H9 (cell line): ENCODE measurements around the gene SIK2. TPM values are rescaled to one million over a fixed set of nuclear protein-coding genes. Genes with fewer than 3 reads are reported as not detected.

Source experiments
- DNase-seq: peaks from one replicate; pipeline ENCODE4 v3.0.0-alpha.2; 2017
- H2AFZ ChIP-seq: one replicate; pipeline ENCODE4 v1.6.1; 2013; ENCODE audit warnings: mild to moderate bottlenecking, low read length, control low read depth, moderate library complexity
- H2AK5ac ChIP-seq: 2 replicates; pipeline ENCODE4 v1.6.1; 2013; ENCODE audit warnings: low read length, control low read depth, mixed read lengths; ENCODE audit not compliant: insufficient read length
- H2BK120ac ChIP-seq: one replicate; pipeline ENCODE4 v1.6.1; 2013; ENCODE audit warnings: low read depth, mild to moderate bottlenecking, low read length, control low read depth, inconsistent platforms; ENCODE audit not compliant: poor library complexity, severe bottlenecking
- H2BK12ac ChIP-seq: 2 replicates; pipeline ENCODE4 v1.6.1; 2013; ENCODE audit warnings: low read length, control low read depth, mixed read lengths, low read depth; ENCODE audit not compliant: insufficient read length
- H2BK15ac ChIP-seq: 2 replicates; pipeline ENCODE4 v1.6.1; 2013; ENCODE audit warnings: low read depth, low read length, control low read depth
- H2BK20ac ChIP-seq: one replicate; pipeline ENCODE4 v1.6.1; 2013; ENCODE audit warnings: low read depth, mild to moderate bottlenecking, low read length, control low read depth, inconsistent platforms; ENCODE audit not compliant: poor library complexity, severe bottlenecking
- H2BK5ac ChIP-seq: 2 replicates; pipeline ENCODE4 v1.6.1; 2013; ENCODE audit warnings: low read length, control low read depth, mixed read lengths; ENCODE audit not compliant: insufficient read length
- H3K14ac ChIP-seq: 2 replicates; pipeline ENCODE4 v1.6.1; 2013; ENCODE audit warnings: low read length, control low read depth; ENCODE audit not compliant: insufficient read depth
- H3K18ac ChIP-seq: 2 replicates; pipeline ENCODE4 v1.6.1; 2013; ENCODE audit warnings: low read depth, mild to moderate bottlenecking, mixed read lengths, low read length, control low read depth; ENCODE audit not compliant: insufficient read length
- H3K23ac ChIP-seq: 2 replicates; pipeline ENCODE4 v1.6.1; 2013; ENCODE audit warnings: low read length, control low read depth, mixed read lengths, low read depth; ENCODE audit not compliant: insufficient read length
- H3K23me2 ChIP-seq: 2 replicates; pipeline ENCODE4 v1.6.1; 2013; ENCODE audit warnings: low read depth, mild to moderate bottlenecking, mixed read lengths, low read length, control low read depth; ENCODE audit not compliant: insufficient read length, poor library complexity, severe bottlenecking
- H3K27ac ChIP-seq: 2 replicates; pipeline ENCODE4 v1.5.1; 2013; ENCODE audit warnings: low read length, control low read depth, mixed read lengths, low read depth; ENCODE audit not compliant: insufficient read length
- H3K27me3 ChIP-seq: 2 replicates; pipeline ENCODE4 v1.6.1; 2013; ENCODE audit warnings: low read length, control low read depth, inconsistent platforms; ENCODE audit not compliant: insufficient read depth
- H3K4ac ChIP-seq: 2 replicates; pipeline ENCODE4 v1.6.1; 2013; ENCODE audit warnings: low read depth, mild to moderate bottlenecking, control low read depth, inconsistent platforms, low read length, moderate library complexity
- H3K4me1 ChIP-seq: 2 replicates; pipeline ENCODE4 v1.6.1; 2013; ENCODE audit warnings: low read length, control low read depth, inconsistent platforms; ENCODE audit not compliant: insufficient read depth
- H3K4me2 ChIP-seq: 2 replicates; pipeline ENCODE4 v1.6.1; 2013; ENCODE audit warnings: low read length, control low read depth, mixed read lengths; ENCODE audit not compliant: insufficient read length, insufficient read depth
- H3K56ac ChIP-seq: 2 replicates; pipeline ENCODE4 v1.6.1; 2013; ENCODE audit warnings: low read depth, mild to moderate bottlenecking, mixed read lengths, low read length, control low read depth; ENCODE audit not compliant: insufficient read length
- H3K79me1 ChIP-seq: 2 replicates; pipeline ENCODE4 v1.6.1; 2013; ENCODE audit warnings: low read depth, mild to moderate bottlenecking, moderate library complexity, low read length, control low read depth, inconsistent platforms; ENCODE audit not compliant: insufficient read depth, poor library complexity, severe bottlenecking
- H3K79me2 ChIP-seq: 2 replicates; pipeline ENCODE4 v1.6.1; 2013; ENCODE audit warnings: low read length, control low read depth, inconsistent platforms; ENCODE audit not compliant: insufficient read depth
- H3K9ac ChIP-seq: 2 replicates; pipeline ENCODE4 v1.6.1; 2013; ENCODE audit warnings: low read length, control low read depth, mixed read lengths; ENCODE audit not compliant: insufficient read length; ENCODE audit errors: extremely low read depth
- H3K9me3 ChIP-seq: one replicate; pipeline ENCODE4 v1.6.1; 2013; ENCODE audit warnings: low read depth, low read length, inconsistent platforms; ENCODE audit not compliant: control insufficient read depth
- H3T11ph ChIP-seq: one replicate; pipeline ENCODE4 v1.6.1; 2013; ENCODE audit warnings: mild to moderate bottlenecking, low read length, control low read depth, inconsistent platforms
- H4K20me1 ChIP-seq: one replicate; pipeline ENCODE4 v1.6.1; 2013; ENCODE audit not compliant: control insufficient read depth, insufficient read length, insufficient read depth
- H4K5ac ChIP-seq: 2 replicates; pipeline ENCODE4 v1.6.1; 2013; ENCODE audit warnings: low read depth, mild to moderate bottlenecking, mixed read lengths, low read length, control low read depth; ENCODE audit not compliant: insufficient read length
- H4K8ac ChIP-seq: replicated peaks from 2 replicates; pipeline ENCODE4 v1.6.1; 2013; ENCODE audit warnings: low read length, control low read depth, mixed read lengths, low read depth; ENCODE audit not compliant: insufficient read length
- H4K91ac ChIP-seq: 2 replicates; pipeline ENCODE4 v1.6.1; 2013; ENCODE audit warnings: low read depth, mild to moderate bottlenecking, moderate library complexity, mixed read lengths, low read length, control low read depth; ENCODE audit not compliant: insufficient read length
- H3K27ac Mint-ChIP-seq, 3 experiments: 2 replicates in 2 of 3; 3 replicates in 1 of 3; pipeline ENCODE4 v1.8.0; 2020 to 2021; ENCODE audit warnings: mixed read lengths in 3 of 3, mild to moderate bottlenecking in 1 of 3, moderate library complexity in 1 of 3
- H3K27me3 Mint-ChIP-seq: 2 replicates; pipeline ENCODE4 v1.8.0; 2021; ENCODE audit warnings: low read depth, mild to moderate bottlenecking, moderate library complexity, mixed read lengths
- H3K36me3 Mint-ChIP-seq, 3 experiments: 2 replicates in 2 of 3; 3 replicates in 1 of 3; pipeline ENCODE4 v1.8.0; 2020 to 2021; ENCODE audit warnings: low read depth in 3 of 3, mixed read lengths in 3 of 3; ENCODE audit not compliant: insufficient read depth in 1 of 3
- H3K4me1 Mint-ChIP-seq, 2 experiments: 2 replicates each; pipeline ENCODE4 v1.8.0; 2020; ENCODE audit warnings: mixed read lengths in 2 of 2
- H3K4me3 Mint-ChIP-seq, 2 experiments: 2 replicates in 1 of 2; 3 replicates in 1 of 2; pipeline ENCODE4 v1.8.0; 2020 to 2021; ENCODE audit warnings: mild to moderate bottlenecking in 2 of 2, mixed read lengths in 2 of 2, moderate library complexity in 1 of 2
- H3K9me3 Mint-ChIP-seq, 2 experiments: 2 replicates in 1 of 2; 3 replicates in 1 of 2; pipeline ENCODE4 v1.8.0; 2020; ENCODE audit warnings: mild to moderate bottlenecking in 2 of 2, mixed read lengths in 2 of 2, moderate library complexity in 1 of 2
- WGBS: extraction: QIAGEN DNeasy Blood & Tissue Kit; methylation state at CpG from one replicate; pipeline ENCODE4 v1.1.7; 2013; ENCODE audit warnings: missing lambda C conversion rate, low lambda C conversion rate, mixed read lengths; ENCODE audit not compliant: insufficient read length; ENCODE audit errors: extremely low coverage; 5-methylcytosine and 5-hydroxymethylcytosine counted together
- total RNA-seq: library from RNA; stranded (reverse); gene quantifications from 2 replicates; pipeline ENCODE4 v1.2.1, GENCODE V29; 2021
- TF ChIP-seq, protein P1 (sequence below): fragments of 200-600 bp; sonication (generic); conservative IDR thresholded peaks from 3 replicates; pipeline ENCODE4 v1.8.0; 2021; ENCODE audit warnings: antibody characterized with exemption, mild to moderate bottlenecking

Gene SIK2
- total RNA-seq, 1 experiment from 2014 or later, result 7.5 TPM

DNA sequence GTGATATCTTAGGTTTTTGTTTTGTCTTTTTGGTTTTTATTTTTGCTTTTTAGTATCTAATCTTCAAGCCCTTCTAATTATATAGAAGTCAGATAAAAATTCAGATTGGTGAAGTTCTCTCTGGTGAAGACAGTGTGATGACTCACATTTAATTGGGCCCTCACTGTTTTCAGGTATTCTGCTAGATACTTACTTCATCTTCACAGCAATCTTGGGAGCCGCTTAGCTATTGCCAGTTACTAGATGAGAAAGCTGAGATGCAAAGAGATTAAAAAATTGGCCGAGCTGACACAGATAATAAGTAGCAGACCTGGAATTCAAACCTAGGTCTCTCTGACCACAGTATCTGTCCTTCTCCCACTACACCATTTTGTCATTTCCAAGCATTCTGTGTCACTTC is 88.9 kb downstream of the SIK2 start:
- Histone ChIP-seq H3K9me3 (no peaks in the 10 kb centered on the region), H4K91ac (no peak overlapping the region), H3K79me1 (no peaks in the 10 kb centered on the region), H2AFZ (no peak overlapping the region), H4K20me1 (no peaks in the 10 kb centered on the region), H3K4ac (no peak overlapping the region), H3K4me1 (peaks cover 2% of the 10 kb centered on the region; the same call in 1 of the 2 replicates), H3K23me2 (no peaks in the 10 kb centered on the region), H3K18ac (no peak overlapping the region), H3K9ac (no peak overlapping the region), H2BK20ac (no peak overlapping the region), H3T11ph (no peak overlapping the region), H2BK5ac (no peak overlapping the region), H2AK5ac (no peak overlapping the region), H4K8ac (no peak overlapping the region), H3K14ac (no peak overlapping the region), H3K4me2 (no peak overlapping the region), H3K79me2 (no peaks in the 10 kb centered on the region), H2BK120ac (no peak overlapping the region), H3K27me3 (no peaks in the 10 kb centered on the region), H3K23ac (no peak overlapping the region), H2BK15ac (no peak overlapping the region), H2BK12ac (no peak overlapping the region), H3K27ac (no peak overlapping the region), H3K56ac (no peak overlapping the region), H4K5ac (no peak overlapping the region)
- Mint-ChIP-seq H3K27me3 (no peaks in the 10 kb centered on the region), H3K4me1 (peaks cover 4 to 6% of the 10 kb centered on the region in 2 experiments), H3K27ac (no peak overlapping the region), H3K9me3 (no peaks in the 10 kb centered on the region), H3K36me3 (no peaks in the 10 kb centered on the region; a peak in 1 of 7 replicates), H3K4me3 (no peak overlapping the region)
- DNase-seq, result no peak
- TF ChIP-seq, protein P1, sequence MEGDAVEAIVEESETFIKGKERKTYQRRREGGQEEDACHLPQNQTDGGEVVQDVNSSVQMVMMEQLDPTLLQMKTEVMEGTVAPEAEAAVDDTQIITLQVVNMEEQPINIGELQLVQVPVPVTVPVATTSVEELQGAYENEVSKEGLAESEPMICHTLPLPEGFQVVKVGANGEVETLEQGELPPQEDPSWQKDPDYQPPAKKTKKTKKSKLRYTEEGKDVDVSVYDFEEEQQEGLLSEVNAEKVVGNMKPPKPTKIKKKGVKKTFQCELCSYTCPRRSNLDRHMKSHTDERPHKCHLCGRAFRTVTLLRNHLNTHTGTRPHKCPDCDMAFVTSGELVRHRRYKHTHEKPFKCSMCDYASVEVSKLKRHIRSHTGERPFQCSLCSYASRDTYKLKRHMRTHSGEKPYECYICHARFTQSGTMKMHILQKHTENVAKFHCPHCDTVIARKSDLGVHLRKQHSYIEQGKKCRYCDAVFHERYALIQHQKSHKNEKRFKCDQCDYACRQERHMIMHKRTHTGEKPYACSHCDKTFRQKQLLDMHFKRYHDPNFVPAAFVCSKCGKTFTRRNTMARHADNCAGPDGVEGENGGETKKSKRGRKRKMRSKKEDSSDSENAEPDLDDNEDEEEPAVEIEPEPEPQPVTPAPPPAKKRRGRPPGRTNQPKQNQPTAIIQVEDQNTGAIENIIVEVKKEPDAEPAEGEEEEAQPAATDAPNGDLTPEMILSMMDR, result no peak
- no CpG with 5 or more reads among the region's 2 CpGs for WGBS
